GM19372 (cell line): ENCODE measurements around the gene NKTR.

ENCODE experiments used
- ATAC-seq: cut with Tn5 transposase; IDR thresholded peaks from one replicate; pipeline ENCODE4 v1.9.1; 2021; ENCODE audit warnings: mild to moderate bottlenecking, low read depth, moderate library complexity; ENCODE audit not compliant: unreplicated experiment

NKTR gene

GRCh38 chr3:42691816-42692666, 91.6 kb downstream of the NKTR start:
- ATAC-seq = no peak

- no peak for ATAC-seq
These were observed 92.4 kb downstream of the NKTR start for GRCh38 chr3:42692667-42693529.

GRCh38 chr3:42693530-42693930, 93.0 kb downstream of the NKTR start:
- ATAC-seq = no peak

- ATAC-seq = no peak
These were observed 93.9 kb downstream of the NKTR start for GRCh38 chr3:42694366-42694765.

GRCh38 chr3:42696356-42697288, 96.1 kb downstream of the NKTR start:
- ATAC-seq = no peak

- no peak for ATAC-seq
These were observed 97.0 kb downstream of the NKTR start for GRCh38 chr3:42697289-42698051.
